AG04449 (cell line): ENCODE measurements around the gene CWC27.

Source experiments
- CTCF ChIA-PET: fragments of 350-600 bp; formaldehyde crosslinking; extraction: SDS; loops from one replicate; lab custom pipeline; 2021; ENCODE audit warnings: antibody characterized with exemption; lab: Yijun Ruan, JAX
- POLR2A ChIA-PET: fragments of 400-600, 350-600 bp; formaldehyde crosslinking; extraction: SDS; loops from one replicate; lab custom pipeline; 2020; ENCODE audit warnings: antibody characterized with exemption, inconsistent platforms; lab: Yijun Ruan, JAX
- DNase-seq: peaks from one replicate; pipeline ENCODE4 v3.0.0-alpha.2; 2010; ENCODE audit warnings: low read depth, low spot score
- H3K4me3 ChIP-seq: 2 replicates; pipeline ENCODE4 v1.5.1; 2011; ENCODE audit warnings: low read depth, mild to moderate bottlenecking, control low read depth, low read length
- CTCF ChIP-seq: IDR thresholded peaks from one replicate; pipeline ENCODE4 v1.5.1; 2011; ENCODE audit warnings: mild to moderate bottlenecking, moderate library complexity, low read length, control low read depth, inconsistent platforms; ENCODE audit not compliant: insufficient read depth; ENCODE audit errors: missing control alignments

Gene CWC27

GRCh38 chr5:64773533-64773932, 4.8 kb downstream of the CWC27 start:
- H3K4me3 ChIP-seq, result no peak overlapping the region
- no peak for TF ChIP-seq CTCF
- ChIA-PET POLR2A (no interaction called here), CTCF (interaction anchor here (2.0 to 12.9 kb wide), 3 partner anchors 9 to 138 kb away, joined by 4 to 96 read pairs (median 27); no protein-coding TSS in a partner anchor)
- DNase-seq, result no peak

DNA sequence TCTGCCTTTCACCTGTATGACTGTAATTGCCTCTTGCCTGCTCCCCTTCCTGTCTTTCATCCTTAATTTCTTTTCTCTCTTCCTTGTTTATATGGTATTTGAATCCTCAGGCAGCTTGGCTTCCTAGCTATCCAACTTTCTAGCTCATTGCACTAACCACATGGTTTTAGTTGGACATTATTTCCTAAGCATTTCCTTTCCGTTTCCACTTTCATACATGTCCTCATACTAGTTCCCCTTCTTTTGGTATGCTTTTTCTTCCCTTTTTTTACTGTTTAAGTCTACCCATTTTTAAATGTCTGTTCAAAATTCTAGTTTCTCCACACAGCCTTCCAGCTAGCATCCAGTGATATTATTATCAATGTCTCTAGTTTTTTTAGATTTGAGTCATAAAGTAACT, 6.6 kb downstream of the CWC27 start:
- no peak for TF ChIP-seq CTCF
- no peak overlapping the region for H3K4me3 ChIP-seq
- ChIA-PET POLR2A (no interaction called here), CTCF (interaction anchor here (0.8 to 12.9 kb wide), 5 partner anchors 7 to 140 kb away, joined by 3 to 96 read pairs (median 8); no protein-coding TSS in a partner anchor)
- DNase-seq, result no peak

DNA sequence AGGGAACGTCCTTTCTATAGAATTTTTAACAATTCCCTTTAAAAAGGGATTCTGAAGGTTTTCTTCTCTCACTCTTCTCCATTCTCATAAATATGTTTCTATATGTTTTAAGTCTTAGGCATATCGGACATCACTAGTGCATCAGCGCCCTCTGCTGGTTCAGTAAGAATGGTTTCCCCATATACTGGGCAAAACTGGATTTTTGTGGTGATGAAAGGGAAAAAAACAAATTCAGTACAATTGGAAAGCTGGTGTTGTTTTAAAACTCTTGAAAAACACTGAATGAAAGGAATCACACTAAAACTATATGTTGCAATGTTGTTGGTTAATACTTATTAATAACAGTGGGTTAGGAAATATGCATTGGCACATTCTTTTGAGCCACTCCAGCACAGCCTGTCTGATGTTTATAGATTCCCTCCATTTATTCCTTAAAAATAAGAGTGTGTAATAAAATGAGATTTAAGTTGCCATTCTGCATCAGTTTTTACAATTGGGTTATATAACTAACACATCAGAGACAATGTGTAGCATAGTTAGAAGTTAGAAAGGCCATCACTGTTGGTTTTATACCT, 15.8 kb downstream of the CWC27 start:
- no peak overlapping the region for H3K4me3 ChIP-seq
- POLR2A ChIA-PET, result no interaction called here
- TF ChIP-seq CTCF, result peak; percentile 65
- peak; percentile 49 for DNase-seq
- CTCF ChIA-PET, result interaction anchor here (0.7 to 9.3 kb wide), 23 partner anchors 9 to 702 kb away, joined by 3 to 280 read pairs (median 5); partner anchors contain the start of genes ADAMTS6, CWC27 and SREK1IP1

DNA sequence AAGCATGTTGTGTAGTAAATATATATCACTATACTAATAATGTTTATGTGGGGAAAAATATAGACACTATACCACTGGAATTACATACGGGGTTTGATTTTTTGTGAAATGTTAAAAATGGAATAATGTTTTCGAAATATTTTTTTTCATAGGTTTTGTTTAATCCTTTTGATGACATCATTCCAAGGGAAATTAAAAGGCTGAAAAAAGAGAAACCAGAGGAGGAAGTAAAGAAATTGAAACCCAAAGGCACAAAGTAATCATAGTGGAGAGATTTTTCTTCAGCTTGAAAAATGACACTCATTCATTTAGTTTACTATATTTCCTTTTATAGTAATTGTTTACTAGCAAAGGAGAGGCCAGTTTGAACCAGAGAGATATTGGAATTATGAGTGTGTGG, 17.6 kb downstream of the CWC27 start:
- no peak for TF ChIP-seq CTCF
- H3K4me3 ChIP-seq, result no peak overlapping the region
- POLR2A ChIA-PET, result no interaction called here
- DNase-seq, result no peak
- CTCF ChIA-PET, result interaction anchor here (1.2 to 9.3 kb wide), 7 partner anchors 11 to 558 kb away, joined by 3 to 280 read pairs (median 5); no protein-coding TSS in a partner anchor

GRCh38 chr5:64788156-64788555, 19.4 kb downstream of the CWC27 start:
- ChIA-PET CTCF (interaction anchor here (1.3 to 9.3 kb wide), 5 partner anchors 10 to 559 kb away, joined by 3 to 280 read pairs (median 5); no protein-coding TSS in a partner anchor), POLR2A (no interaction called here)
- no peak for DNase-seq
- no peak overlapping the region for H3K4me3 ChIP-seq
- TF ChIP-seq CTCF, result no peak

GRCh38 chr5:64789457-64789856, 20.7 kb downstream of the CWC27 start:
- CTCF ChIA-PET, result interaction anchor here (0.6 to 9.3 kb wide), 3 partner anchors 9 to 180 kb away, joined by 3 to 280 read pairs (median 3); no protein-coding TSS in a partner anchor
- no peak overlapping the region for H3K4me3 ChIP-seq
- TF ChIP-seq CTCF, result no peak
- DNase-seq, result no peak
- POLR2A ChIA-PET, result no interaction called here
